Activated CD4-positive, alpha-beta T cell treated with anti-CD3 and anti-CD28 coated beads, Interleukin-2, Interleukin-6, amounts not matched to agents 100 ng/mL and 50 ng/mL, durations not matched to agents 16 hours and 8 hours (primary cell): ENCODE data around the gene EMP2.
"Not testable (repeated sequence)": the region's sequence is repeated elsewhere in the genome, so short reads cannot be mapped to it uniquely, and the experiment has no call there.

Source experiments
- DNase-seq: peaks from one replicate; pipeline ENCODE4 v3.0.0-alpha.2; 2020

EMP2 gene

DNA sequence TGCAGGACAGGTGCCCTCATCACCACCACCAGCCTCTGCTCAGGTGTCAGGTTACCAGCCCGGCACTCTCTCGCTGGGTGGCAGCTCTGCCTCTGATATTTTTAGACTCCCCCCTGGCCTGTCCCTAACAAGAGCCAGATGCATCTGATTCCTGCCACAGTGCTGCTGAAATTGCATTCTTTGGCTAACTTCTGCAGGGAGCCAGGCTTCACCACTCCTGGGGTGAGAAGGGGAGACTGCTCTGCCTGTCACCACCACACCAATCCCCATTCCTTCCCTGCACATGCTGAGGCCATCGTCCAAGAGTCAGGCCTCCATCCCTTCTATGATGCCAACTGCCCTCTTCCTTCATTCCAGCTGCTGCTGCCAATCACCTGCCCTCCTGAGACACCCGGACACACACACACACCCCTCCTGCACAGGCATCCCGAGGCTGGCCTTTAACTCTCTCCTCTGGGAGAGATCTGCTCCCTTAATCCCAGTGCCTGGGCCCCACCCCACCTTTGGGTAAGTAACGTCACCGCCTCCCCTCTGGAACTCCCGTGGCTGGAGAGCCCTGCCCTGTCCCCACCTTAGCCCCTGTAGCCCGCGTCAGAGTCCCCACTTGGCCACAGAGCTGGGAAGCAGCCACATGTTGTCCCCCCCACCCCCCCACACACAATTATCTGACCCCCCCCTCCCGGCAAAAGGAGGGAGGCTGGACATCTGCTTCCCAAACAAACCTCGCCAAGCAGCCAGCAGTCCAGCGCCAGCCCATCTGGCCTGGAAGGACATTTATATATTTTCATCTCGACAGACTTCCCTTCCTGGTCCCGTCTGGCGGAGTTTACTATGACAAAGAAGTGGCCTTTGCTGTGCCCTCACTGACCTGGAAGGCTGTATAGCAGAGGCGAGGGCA lies 2.8 kb downstream of the EMP2 start:
- no peak for DNase-seq

DNA sequence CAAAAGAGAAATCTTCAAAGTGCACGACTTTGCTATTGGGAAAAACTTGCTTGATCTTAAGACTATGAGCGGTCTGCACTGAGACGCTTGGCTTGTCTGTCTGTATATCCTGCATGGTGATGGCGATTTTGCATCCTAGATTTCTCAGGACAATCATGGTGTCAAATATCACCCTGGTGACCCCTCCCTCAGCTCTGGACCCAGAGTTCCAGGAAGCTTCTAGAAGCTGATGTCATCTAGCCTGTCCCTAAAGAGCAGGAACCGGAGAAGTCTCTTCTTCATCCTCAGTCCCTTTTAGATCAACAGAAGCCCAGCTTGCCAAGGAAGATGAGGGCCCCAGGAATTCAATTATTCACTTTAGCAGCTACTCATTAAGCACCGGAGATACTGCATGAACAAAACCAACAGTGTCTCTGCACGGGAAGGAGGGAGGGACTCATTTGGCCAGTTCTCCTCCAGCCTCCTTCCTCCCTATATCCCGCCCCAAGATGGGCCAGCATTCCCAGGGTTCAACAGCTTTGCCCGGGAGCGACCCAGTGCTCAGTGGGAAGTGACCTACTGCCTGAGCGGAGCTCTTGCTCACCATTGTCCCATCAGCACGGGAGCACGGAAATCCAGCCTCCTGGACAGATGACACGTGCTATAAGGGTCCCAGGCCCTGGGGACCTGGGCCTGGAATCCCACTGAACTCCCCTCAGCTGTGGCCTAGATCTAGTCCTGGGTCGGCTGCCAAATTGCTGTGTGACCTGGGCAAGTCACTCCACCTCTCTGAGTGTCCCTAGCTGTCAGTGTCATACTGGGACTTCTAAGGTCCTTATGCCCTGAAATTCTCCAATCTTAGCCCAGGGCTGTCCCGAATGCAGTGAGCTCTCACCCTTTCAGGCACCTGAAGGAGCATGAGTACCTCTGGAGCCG lies 3.8 kb downstream of the EMP2 start:
- DNase-seq: no peak

DNA sequence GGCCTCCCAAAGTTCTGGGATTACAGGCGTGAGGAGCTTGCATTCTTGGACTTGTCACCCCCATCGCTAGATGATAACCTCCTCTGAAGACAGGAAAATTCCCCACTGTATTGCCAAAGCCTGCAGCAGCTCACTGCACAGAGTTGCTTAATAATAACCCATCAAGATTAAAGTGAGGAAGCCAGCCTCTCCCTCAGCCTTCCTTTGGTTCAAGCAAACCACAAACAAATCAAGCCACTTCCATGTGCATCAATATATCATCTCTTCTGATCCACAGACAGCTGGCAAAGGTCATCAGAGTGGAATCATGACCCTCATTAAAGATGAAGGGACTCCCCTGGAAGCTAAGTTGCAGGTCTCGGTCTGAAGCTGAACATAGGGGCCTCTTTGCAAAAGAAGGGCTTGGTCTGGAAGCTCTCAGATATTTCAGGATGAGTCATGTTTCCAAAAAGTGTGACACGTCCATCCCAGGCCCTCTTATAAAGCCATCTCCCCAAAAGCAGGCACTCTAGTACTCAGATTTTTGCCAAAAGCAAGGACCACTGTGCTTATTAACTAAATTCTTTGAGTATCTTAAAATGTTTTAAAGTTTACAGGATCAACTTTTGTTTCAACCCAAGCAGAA lies 4.8 kb downstream of the EMP2 start:
- DNase-seq: no peak

DNA sequence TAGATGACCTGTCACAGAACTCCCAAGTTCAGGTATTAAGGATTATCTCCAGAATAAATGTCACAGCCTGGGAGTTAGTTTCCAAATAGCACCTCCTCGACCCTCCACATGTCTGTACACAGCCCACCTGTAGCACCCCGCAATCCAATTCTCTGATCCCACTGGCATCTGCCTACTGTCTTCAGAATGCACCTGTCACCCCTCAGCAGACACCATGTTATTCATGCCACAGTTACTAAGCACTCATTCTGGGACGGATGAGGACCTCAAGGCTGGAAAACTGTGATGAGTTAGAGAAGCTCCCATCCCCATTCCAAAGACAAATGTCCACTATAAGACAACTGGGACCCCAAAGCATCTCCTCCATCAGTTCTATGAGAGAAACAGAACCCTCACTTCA lies 7.8 kb downstream of the EMP2 start:
- DNase-seq: no peak

DNA sequence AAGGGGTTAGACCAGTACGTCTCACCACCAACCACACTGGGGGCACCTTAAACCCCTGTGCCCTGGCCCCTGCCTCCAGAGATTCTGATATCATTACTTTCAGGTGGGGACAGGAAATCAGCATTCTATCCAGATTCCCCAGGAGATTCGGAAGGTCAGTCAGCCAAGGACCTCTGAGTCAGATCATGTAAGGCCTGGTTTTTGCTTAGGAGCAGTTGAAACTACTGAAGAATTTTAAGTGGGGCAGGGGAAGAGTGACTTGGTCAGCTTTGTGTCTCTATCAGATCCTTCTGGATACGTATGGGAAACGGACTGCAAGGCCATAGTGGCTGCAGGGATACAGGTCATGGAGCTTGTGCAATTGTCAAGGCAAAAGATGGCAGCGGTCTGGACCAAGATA lies 9.0 kb downstream of the EMP2 start:
- no peak for DNase-seq

DNA sequence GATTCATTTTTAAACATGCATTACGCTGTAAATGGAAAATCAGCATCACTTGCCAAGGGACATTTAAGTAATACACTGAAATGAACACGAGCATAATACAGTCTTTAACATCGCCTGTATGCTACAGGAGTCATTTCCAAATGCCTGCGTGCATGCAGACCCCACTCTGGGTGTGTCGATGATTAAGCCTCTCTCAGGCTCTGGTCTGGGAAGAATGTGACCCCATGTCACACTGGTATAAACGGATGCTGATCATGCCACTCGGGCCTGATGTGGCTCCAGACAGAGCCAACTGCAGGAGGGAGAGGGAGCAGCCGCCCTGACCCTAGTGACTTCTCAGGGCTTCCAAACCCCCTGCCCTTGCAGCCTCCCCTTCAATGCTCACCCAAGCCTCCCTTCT lies 10.8 kb downstream of the EMP2 start:
- DNase-seq: no peak

DNA sequence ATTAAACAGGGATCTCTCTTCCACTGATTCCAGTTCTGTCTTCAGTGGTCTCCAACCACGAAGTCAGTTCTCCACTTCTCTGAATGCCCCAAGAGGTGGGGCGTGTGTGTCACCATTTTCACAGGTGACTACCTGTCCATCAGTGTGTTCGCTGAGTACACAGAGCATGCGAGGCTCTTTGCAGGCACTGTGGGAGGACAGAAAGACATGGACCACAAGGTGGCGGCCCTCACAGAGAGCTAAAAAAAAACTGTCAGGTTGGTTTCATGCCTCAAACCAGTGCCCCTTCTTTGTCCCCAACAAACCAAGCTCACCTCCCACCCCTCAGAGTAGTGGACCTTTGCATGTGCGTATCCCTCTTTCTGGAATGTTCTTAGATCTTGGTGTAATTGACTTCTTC lies 13.8 kb downstream of the EMP2 start:
- no peak for DNase-seq

DNA sequence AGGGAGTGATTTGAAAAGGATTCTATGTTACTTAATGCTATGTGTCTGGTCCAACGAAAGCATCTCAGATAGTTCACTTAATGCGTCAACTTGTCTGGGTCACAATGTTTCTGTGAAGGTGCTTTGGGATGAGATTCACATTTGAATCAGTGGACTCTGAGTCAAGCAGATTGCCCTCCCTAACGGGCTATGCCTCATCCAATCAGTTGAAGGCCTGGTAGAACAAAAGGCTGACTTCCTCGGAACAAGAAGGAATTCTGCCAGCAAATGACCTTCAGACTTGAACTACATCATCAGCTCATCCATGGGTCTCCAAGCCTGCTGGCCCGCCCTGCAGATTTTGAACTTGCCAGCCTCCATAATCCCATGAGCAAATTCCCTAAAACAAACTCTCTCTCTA lies 15.2 kb downstream of the EMP2 start:
- DNase-seq: no peak

DNA sequence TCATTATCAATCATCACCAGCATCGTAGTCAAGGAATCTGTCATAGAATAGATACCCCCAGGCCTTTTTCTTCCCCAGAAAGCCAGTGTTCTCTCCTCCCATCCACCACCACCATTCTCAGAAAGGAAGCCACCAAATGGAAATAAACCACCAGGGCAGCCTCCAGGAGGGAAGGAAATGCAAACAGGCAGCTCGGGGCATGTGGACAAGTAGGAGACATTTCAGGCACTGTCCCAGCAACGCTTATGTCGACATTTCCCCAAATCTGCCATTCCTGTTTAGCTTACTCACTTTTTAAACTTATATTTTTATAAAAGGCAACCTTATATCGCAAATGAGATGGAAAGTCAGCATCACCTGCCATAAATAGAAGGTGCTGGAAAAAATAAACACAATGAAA lies 15.8 kb downstream of the EMP2 start:
- DNase-seq: no peak

DNA sequence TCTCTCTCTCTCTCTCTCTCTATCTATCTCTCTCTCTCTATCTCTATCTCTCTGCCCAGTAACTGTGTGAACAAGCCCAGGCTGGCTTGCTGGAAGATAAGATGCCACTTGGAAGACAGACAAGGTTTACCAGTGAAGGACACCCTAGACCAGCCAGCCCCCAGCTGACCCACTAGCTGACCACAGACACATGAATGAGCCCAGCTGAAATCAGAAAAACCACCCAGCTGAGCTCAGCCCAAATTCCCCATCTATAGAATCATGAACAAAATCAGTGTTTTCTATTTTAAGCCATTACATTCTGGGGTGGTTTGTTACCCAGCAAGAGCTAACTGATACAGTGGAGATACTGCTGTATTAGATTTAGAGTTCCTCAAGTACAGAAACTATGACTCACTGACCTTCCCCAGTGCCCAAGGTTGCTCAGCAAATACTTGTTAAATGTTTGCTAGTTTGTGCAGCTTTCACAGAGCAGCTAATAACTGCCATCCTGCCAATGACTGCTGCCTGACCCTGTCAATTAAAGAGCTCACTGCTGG lies 18.0 kb downstream of the EMP2 start:
- no peak for DNase-seq

DNA sequence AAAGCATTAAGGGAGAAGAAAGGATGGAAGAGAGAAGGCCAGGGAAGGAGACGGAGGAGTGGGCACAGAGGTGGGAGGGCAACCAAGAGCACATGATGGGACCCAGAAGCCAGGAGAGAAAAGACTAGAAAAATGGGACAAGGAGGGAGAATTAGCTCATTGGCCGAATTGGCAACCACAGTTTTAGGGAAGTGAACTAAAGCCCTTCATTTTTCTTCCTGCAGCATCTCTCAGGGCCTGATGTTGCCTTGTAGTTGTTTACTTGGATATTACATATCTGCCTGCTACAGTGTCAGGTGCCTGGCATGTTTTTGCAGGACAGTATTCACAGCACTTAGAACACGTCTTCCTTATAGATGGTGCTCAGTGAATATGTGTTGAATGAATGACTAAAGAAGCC lies 19.0 kb downstream of the EMP2 start:
- no peak for DNase-seq

DNA sequence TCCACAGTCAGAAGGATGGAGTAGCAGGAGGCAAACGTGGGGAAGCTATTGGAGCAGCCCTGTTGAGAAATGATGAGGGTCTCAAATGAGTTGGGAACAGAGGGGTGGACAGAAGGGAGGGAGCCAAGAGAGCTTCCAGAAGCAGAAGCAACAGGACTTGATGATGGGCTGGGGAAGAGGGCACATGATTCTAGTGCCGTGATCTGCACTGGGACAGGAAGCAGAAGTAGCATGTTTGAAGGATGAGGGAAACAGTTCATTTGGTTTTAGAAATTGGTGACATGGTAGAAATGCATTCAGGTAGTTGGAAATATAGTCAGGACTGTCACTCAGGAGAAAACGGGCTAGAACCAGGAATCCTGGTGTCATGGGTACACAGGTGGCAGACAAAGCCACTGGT lies 19.4 kb downstream of the EMP2 start:
- no peak for DNase-seq

DNA sequence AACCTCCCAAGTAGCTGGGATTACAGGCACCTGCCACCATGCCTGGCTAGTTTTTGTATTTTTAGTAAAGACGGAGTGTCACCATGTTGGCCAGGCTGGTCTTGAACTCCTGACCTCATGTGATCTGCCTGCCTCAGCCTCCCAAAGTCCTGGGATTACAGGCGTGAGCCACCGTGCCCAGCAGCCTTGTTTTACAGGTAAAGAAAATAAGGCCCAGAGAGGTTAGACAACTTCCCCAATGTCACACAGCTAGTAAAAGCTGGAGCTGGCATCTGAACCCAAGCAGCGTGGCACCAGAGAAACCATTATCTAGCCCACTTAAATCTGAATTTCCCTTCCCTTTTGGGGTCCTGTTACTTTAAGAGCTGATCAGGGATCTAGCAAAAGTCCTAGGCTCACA lies 20.6 kb downstream of the EMP2 start:
- not testable (repeated sequence) for DNase-seq

DNA sequence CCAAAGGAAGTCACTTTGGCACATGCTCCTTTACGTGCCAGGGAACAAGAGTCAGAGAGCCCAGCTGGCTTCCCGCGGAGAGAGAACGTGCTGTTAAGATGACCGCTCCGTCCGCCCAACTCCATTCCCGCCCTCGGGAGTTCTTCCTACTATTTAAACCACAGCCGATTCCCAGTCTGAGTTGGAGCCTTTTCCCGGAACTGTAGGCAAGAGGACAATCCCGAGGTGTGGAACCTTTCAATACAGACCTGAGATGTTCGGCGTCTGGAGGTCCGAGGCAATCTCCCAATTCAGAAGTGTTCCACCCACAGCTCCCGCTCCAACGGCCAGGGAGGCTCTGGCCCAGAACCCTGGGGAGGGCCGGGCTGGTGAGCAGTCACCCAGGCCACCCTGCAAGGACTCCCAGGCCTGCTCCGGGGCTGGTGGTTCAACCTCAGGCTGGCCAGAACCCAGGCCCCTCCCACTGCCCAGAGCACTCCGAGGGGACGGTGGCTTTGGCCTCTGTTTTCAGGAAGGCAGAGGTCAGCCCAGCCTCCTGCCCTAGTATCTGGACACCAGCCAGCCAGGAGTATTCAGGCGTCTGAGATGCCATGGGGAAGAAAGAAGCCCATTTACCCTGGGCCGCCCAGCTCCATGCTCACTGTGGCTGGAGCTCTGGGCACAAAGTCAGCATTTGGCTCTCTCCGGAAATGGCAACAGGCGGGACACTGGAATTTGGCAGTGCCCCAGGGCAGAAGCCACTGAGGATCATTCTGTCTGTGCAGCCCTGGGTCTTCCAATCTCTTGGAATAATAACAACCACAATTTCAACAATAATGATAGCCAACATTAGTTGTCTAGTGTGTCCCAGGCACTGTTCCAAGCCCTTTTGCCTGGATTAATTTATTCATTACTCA lies 21.4 kb downstream of the EMP2 start:
- no peak for DNase-seq

DNA sequence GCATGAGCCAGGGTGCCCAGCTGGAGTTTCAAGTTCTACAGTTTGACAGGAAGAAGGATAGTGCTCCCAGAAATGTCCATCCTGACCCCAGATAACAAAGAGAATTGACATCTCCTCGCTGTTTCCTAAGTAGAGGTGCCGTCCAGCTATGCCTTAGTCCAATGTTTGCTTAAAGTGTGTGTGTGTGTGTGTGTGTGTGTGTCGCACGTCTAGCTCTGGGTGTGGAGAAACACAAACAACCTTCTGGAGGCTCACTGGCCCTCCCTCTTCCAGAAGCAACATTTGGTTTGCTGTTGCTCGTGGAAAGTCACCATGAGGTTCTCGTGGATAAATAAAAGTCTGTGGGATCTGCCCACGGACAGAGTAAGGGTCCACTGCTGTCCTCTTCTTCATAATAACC lies 22.1 kb downstream of the EMP2 start:
- no peak for DNase-seq

DNA sequence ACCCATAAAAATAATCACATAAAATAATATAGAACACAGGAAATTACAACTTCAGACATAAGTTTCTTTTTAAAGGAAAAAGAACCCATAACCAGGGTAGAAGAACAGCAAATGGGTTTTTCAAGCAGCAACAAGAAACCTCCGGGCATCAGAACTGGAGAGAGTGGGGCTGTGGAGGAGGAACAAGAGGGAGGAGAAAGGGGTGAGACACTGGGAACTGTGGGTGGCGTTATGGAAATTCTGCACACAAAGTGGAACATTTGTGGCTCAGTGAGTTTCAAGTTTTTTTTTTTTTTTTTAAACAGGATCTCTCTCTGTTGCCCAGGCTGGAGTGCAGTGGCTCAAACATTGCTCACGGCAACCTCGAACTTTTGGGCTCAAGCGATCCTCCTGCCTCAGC lies 22.6 kb downstream of the EMP2 start:
- DNase-seq: no peak

DNA sequence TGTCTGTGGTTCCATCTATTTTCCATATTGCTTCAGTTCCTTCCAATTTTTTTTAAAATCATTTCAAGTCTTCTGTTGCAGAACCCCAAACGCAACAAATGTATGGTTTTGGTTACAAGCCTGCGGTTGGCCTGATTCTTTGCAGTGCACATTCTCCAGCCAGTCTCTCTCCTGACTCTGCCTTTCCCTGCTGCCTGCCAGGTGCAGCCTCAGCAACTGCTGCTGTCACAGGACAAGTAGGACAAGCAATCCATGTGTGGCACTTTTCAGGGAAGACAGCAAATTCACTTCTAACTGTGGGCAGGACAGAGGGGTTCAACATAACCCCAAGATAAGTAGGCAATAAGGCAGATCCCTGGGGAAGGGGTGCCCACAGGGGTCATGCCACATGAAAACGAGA lies 24.2 kb downstream of the EMP2 start:
- no peak for DNase-seq

DNA sequence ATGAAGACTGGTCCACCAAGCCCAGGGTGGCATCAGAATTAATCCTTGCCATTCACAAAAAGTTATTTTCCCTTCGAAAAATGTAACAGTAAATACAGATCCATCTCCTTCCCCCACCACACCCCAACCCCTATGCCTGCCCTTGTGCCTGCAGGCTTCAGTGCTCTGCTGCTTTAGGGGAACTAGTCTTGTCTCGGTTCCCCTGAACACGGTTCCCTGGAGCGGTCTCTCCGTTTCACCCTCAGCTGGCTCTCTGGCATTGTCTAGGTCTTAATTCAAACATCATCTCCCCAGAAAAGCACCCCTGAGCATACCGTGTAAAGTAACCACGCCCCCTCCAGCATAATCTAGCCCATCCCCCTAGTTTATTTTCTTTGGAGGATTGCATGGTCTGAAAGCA lies 25.8 kb downstream of the EMP2 start:
- no peak for DNase-seq

DNA sequence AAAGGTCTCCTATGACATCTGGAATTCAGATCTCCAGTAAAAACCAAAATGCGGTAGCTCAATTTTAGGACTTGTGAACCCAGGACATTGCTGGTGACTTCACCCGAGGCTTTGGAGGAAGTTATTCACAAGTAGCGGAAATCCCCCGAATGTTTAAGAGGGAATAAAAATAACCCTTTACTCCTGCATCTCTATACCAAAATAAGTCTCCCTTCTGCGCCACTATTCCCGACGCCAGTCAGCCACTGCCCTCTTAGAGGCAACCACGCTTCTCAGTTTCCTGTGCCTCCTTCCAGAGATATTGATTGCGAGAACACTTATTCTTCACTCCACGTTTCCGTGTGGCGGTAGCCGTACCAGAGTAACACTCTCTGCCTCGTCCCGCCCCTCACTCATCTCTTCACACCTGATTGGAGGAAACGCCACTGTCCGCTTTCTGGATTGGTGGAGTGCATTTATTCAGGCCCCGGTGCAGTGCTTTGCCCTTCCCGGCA lies 27.4 kb downstream of the EMP2 start:
- DNase-seq: peak; percentile 58

DNA sequence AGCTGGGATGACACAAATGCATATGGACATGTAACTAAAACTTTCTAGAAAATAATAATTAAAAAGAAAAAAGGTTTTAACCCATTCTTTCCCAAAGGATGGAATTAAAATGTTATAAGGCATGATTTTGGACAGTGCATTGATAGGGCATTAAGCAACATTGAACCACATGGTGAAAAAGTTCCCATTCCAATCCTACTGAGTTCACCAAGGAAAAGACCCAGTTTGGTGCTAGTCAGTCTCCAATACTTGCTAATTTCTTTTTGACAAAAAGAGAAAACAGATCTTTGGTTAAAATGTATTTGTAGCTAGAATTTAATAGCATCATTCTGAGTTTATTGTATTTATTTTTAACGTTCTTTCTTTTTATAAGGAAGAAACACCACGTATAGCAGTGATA lies 28.1 kb downstream of the EMP2 start:
- DNase-seq: no peak

DNA sequence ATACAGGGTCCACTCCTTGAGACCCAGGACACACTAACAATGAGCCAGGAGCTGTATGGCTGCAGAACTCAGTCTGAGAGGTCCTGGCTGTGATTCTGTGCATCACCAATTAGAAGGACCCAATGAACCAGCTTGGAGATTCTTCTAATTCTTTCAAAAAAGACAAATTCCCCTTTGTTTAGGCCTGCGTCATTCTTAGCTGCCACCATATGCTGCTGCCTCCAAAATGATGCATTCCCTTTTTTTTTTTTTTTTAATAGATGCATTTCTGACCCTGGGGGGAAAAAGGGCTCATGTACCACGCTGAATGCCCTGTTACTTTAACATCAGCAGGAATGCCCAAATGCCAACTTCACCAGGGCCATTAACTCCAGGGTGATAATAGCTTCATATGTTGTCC lies 28.5 kb downstream of the EMP2 start:
- DNase-seq: no peak

DNA sequence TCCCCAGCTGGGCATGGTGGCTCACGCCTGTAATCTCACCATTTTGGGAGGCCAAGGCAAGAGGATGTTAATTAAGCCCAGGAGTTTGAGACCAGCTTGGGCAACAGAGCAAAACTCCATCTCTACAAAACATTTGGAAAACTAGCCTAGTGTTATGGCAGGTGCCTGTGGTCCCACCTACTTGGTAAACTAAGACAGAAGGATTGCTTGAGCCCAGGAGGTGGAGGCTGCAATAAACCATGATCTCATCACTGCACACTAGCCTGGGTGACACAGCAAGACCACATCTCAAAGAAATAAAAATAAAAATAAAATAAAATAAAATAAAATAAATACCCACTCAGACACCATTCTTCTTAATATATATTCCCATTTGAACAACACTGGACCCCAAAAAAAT lies 32.0 kb downstream of the EMP2 start:
- no peak for DNase-seq
